ENCODE results near the gene ABHD16A.

ABHD16A gene

DNA sequence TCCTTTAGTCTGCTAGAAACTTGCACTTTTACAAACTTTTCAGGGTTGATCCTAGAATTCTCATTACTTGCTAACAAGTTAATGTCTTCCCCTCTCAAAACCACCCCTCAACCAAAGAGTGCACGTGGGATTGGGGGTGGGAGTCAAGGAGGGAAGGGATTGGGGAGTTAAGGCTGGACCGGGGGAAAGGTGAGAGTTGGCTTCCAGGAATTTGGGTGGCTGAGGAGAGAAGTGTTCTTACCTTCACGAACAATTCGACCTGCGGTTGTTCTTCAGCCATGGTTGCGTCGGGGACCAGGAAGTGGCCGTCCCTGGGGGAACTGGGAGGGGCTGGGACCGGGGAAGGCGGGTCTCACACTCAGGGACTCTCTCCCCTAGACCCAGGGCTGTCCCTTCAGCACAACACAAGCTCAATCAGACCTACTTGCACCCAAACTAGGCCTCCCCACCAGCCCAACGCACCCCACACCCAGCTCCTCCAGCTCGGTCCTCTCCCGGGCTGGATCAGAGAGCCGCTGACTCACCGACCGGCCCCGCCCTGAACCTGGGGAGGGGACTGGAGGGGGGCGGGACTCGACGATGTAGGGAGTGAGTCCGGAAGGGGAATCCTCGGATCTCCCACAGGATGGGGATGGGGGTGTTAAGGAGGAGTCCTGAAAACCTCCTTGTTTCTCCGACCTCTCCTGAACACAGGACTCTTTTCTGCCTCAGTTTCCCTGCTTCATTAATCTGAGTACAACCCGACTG, 33.1 kb upstream of the ABHD16A start, which contains the start of gene CLIC1:
Gene CLIC1, minus strand, starts transcription at position 510 of the 747 bp plus-strand sequence. Its CDS starts 230 bp downstream, at position 280.
- Histone ChIP-seq H3K36me3 (ENCODE audit: low read depth) (peaks cover 43% of the 10 kb centered on the region), H3K27me3 (ENCODE audit: insufficient read depth, poor library complexity, severe bottlenecking) (no peaks in the 10 kb centered on the region), H3K9me3 (ENCODE audit: severe bottlenecking) (no peaks in the 10 kb centered on the region), H3K4me3 (ENCODE audit: severe bottlenecking) (peak within 1 kb of the TSS; percentile 80), H3K27ac (ENCODE audit: poor library complexity, severe bottlenecking) (peak within 1 kb of the TSS; percentile 93), H3K4me1 (ENCODE audit: insufficient read depth, poor library complexity, severe bottlenecking) (peaks cover 38% of the 10 kb centered on the region)
- no peak for TF ChIP-seq CTCF (IDR thresholded peaks at IDR 0.05; ENCODE audit: poor library complexity, severe bottlenecking)
- DNase-seq (ENCODE audit: low spot score) (peak; percentile 90), ATAC-seq (ENCODE audit: low read depth) (peak; percentile 55)

DNA sequence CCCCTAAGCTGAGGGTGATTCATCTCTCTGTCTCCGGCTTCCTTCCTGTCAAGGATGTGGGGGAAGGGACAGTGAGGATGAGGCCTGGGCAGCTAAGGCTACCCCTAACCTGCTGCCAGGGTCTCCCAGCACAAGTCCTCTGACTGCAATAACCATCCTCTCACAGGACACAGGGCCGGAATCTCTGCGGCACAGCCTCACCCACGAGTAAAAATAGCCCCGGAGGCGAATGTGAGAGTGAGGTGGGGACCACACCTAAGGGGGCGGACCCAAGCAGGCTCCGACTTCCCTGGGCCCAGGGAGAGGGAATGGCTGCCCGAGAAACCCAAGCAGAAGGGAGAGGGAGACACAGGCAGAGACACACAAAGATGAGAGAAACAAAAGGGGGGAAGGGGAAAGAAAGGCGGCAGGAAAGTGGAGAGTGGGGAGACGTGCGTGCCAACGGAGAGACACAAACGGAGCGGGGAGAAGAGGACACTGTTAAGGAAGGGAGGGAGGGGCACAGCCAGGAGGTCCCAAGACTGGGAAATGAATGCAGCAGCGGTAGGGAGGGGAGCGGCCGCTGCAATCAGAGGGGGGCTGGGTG, 31.8 kb upstream of the ABHD16A start:
- ATAC-seq (ENCODE audit: low read depth) (peak; percentile 38), DNase-seq (ENCODE audit: low spot score) (no peak)
- Histone ChIP-seq H3K4me1 (ENCODE audit: insufficient read depth, poor library complexity, severe bottlenecking) (peaks cover 41% of the 10 kb centered on the region), H3K4me3 (ENCODE audit: severe bottlenecking) (peak overlapping the region; percentile 80), H3K27ac (ENCODE audit: poor library complexity, severe bottlenecking) (peak overlapping the region; percentile 93), H3K9me3 (ENCODE audit: severe bottlenecking) (no peaks in the 10 kb centered on the region), H3K27me3 (ENCODE audit: insufficient read depth, poor library complexity, severe bottlenecking) (no peaks in the 10 kb centered on the region), H3K36me3 (ENCODE audit: low read depth) (peaks cover 50% of the 10 kb centered on the region)
- no peak for TF ChIP-seq CTCF (IDR thresholded peaks at IDR 0.05; ENCODE audit: poor library complexity, severe bottlenecking)

GRCh38 chr6:31734247-31734820, 31.2 kb upstream of the ABHD16A start:
- no peak for DNase-seq (ENCODE audit: low spot score)
- H3K27me3 ChIP-seq (ENCODE audit: insufficient read depth, poor library complexity, severe bottlenecking): no peaks in the 10 kb centered on the region
- peak overlapping the region; percentile 80 for H3K4me3 ChIP-seq (ENCODE audit: severe bottlenecking)
- no peak for ATAC-seq (ENCODE audit: low read depth)
- H3K36me3 ChIP-seq (ENCODE audit: low read depth): peaks cover 50% of the 10 kb centered on the region
- peak overlapping the region; percentile 93 for H3K27ac ChIP-seq (ENCODE audit: poor library complexity, severe bottlenecking)
- H3K4me1 ChIP-seq (ENCODE audit: insufficient read depth, poor library complexity, severe bottlenecking): peaks cover 39% of the 10 kb centered on the region
- TF ChIP-seq CTCF (IDR thresholded peaks at IDR 0.05; ENCODE audit: poor library complexity, severe bottlenecking): no peak
- H3K9me3 ChIP-seq (ENCODE audit: severe bottlenecking): no peaks in the 10 kb centered on the region

- Histone ChIP-seq H3K4me3 (ENCODE audit: severe bottlenecking) (no peak overlapping the region), H3K4me1 (ENCODE audit: insufficient read depth, poor library complexity, severe bottlenecking) (peaks cover 33% of the 10 kb centered on the region), H3K9me3 (ENCODE audit: severe bottlenecking) (no peaks in the 10 kb centered on the region), H3K36me3 (ENCODE audit: low read depth) (peaks cover 50% of the 10 kb centered on the region), H3K27ac (ENCODE audit: poor library complexity, severe bottlenecking) (peak overlapping the region; percentile 93), H3K27me3 (ENCODE audit: insufficient read depth, poor library complexity, severe bottlenecking) (no peaks in the 10 kb centered on the region)
- TF ChIP-seq CTCF (IDR thresholded peaks at IDR 0.05; ENCODE audit: poor library complexity, severe bottlenecking): no peak
- ATAC-seq (ENCODE audit: low read depth) (no peak), DNase-seq (ENCODE audit: low spot score) (no peak)
Measured at GRCh38 chr6:31733734-31734133, 30.6 kb upstream of the ABHD16A start.
